Mesenchymal stem cell (in vitro differentiated cells and primary cell): Measurements from ENCODE around the gene SLC8A1.

Experiments
- DNase-seq: peaks from one replicate; pipeline ENCODE4 v3.0.0-alpha.2; 2013
- H2AFZ ChIP-seq: one replicate; pipeline ENCODE4 v1.6.1; 2013; ENCODE audit warnings: low read depth, mild to moderate bottlenecking, control low read depth, inconsistent platforms, low read length, moderate library complexity
- H2AK5ac ChIP-seq: 2 replicates; pipeline ENCODE4 v1.6.1; 2013; ENCODE audit warnings: low read length, moderate library complexity, mild to moderate bottlenecking, inconsistent platforms; ENCODE audit not compliant: severe bottlenecking
- H2BK120ac ChIP-seq: one replicate; pipeline ENCODE4 v1.6.1; 2013; ENCODE audit warnings: low read depth, mild to moderate bottlenecking, inconsistent platforms, low read length, moderate library complexity
- H2BK12ac ChIP-seq, 2 experiments: one replicate each; pipeline ENCODE4 v1.6.1; 2013; ENCODE audit warnings: inconsistent platforms in 2 of 2, low read length in 2 of 2, mild to moderate bottlenecking in 2 of 2, moderate library complexity in 2 of 2, control low read depth in 1 of 2
- H2BK15ac ChIP-seq: one replicate; pipeline ENCODE4 v1.6.1; 2013; ENCODE audit warnings: mild to moderate bottlenecking, low read depth, inconsistent platforms; ENCODE audit not compliant: poor library complexity, severe bottlenecking
- H2BK5ac ChIP-seq: 2 replicates; pipeline ENCODE4 v1.6.1; 2013; ENCODE audit warnings: low read depth, mild to moderate bottlenecking, low read length, control low read depth, inconsistent platforms; ENCODE audit not compliant: poor library complexity, severe bottlenecking
- H3K14ac ChIP-seq, 2 experiments: one replicate each; pipeline ENCODE4 v1.6.1; 2013; ENCODE audit warnings: inconsistent platforms in 2 of 2, low read length in 2 of 2, control low read depth in 1 of 2, mild to moderate bottlenecking in 1 of 2, moderate library complexity in 1 of 2
- H3K18ac ChIP-seq, 2 experiments: one replicate each; pipeline ENCODE4 v1.6.1; 2013; ENCODE audit warnings: inconsistent platforms in 2 of 2, low read length in 2 of 2, control low read depth in 1 of 2, low read depth in 1 of 2, mild to moderate bottlenecking in 1 of 2
- H3K23ac ChIP-seq, 2 experiments: one replicate each; pipeline ENCODE4 v1.6.1; 2013; ENCODE audit warnings: inconsistent platforms in 2 of 2, low read length in 2 of 2, mild to moderate bottlenecking in 2 of 2, moderate library complexity in 2 of 2, control low read depth in 1 of 2
- H3K27ac ChIP-seq: 2 replicates; pipeline ENCODE4 v1.5.1; 2013; ENCODE audit warnings: mild to moderate bottlenecking, moderate library complexity, low read length, control low read depth, inconsistent platforms; ENCODE audit not compliant: poor library complexity, severe bottlenecking
- H3K27me3 ChIP-seq, 2 experiments: 2 replicates each; pipeline versions ENCODE4 v1.6.1 to v1.7.0; 2013; ENCODE audit warnings: low read length in 2 of 2, mild to moderate bottlenecking in 2 of 2, moderate library complexity in 2 of 2, control low read depth in 1 of 2, inconsistent platforms in 1 of 2; ENCODE audit not compliant: control insufficient read depth in 1 of 2, insufficient read depth in 1 of 2
- H3K36me3 ChIP-seq, 2 experiments: 2 replicates each; pipeline versions ENCODE4 v1.6.1 to v1.7.0; 2013; ENCODE audit warnings: low read length in 2 of 2, control low read depth in 1 of 2, inconsistent platforms in 1 of 2, low read depth in 1 of 2, mild to moderate bottlenecking in 1 of 2; ENCODE audit not compliant: insufficient read depth in 2 of 2, control insufficient read depth in 1 of 2
- H3K4ac ChIP-seq, 2 experiments: one replicate each; pipeline ENCODE4 v1.6.1; 2013; ENCODE audit warnings: inconsistent platforms in 2 of 2, low read length in 2 of 2, mild to moderate bottlenecking in 2 of 2, moderate library complexity in 2 of 2, control low read depth in 1 of 2, low read depth in 1 of 2
- H3K4me1 ChIP-seq: 2 replicates; pipeline ENCODE4 v1.6.1; 2013; ENCODE audit warnings: low read depth, low read length, control low read depth; ENCODE audit not compliant: control insufficient read depth, insufficient read depth
- H3K4me2 ChIP-seq: 2 replicates; pipeline ENCODE4 v1.6.1; 2013; ENCODE audit warnings: low read length, mild to moderate bottlenecking, inconsistent platforms; ENCODE audit not compliant: poor library complexity, severe bottlenecking
- H3K4me3 ChIP-seq, 2 experiments: 2 replicates each; pipeline versions ENCODE4 v1.5.1 to v1.7.0; 2013; ENCODE audit warnings: low read length in 2 of 2, mild to moderate bottlenecking in 2 of 2, control low read depth in 1 of 2, low read depth in 1 of 2; ENCODE audit not compliant: insufficient read depth in 1 of 2
- H3K79me1 ChIP-seq: replicated peaks from 2 replicates; pipeline ENCODE4 v1.6.1; 2013; ENCODE audit warnings: mild to moderate bottlenecking, control low read depth, low read length, inconsistent platforms; ENCODE audit not compliant: poor library complexity, severe bottlenecking
- H3K9ac ChIP-seq: 2 replicates; pipeline ENCODE4 v1.7.0; 2013; ENCODE audit warnings: mild to moderate bottlenecking, low read length, moderate library complexity
- H3K9me3 ChIP-seq: 2 replicates; pipeline ENCODE4 v1.7.0; 2013; ENCODE audit warnings: mild to moderate bottlenecking, low read length; ENCODE audit not compliant: control insufficient read depth
- H4K8ac ChIP-seq: one replicate; pipeline ENCODE4 v1.6.1; 2013; ENCODE audit warnings: inconsistent platforms, mild to moderate bottlenecking, low read length, moderate library complexity
- H4K91ac ChIP-seq: one replicate; pipeline ENCODE4 v1.6.1; 2013; ENCODE audit warnings: mild to moderate bottlenecking, low read length, inconsistent platforms
- WGBS: methylation state at CpG from one replicate; pipeline ENCODE4 v1.1.7; 2013; ENCODE audit warnings: mixed read lengths; 5-methylcytosine and 5-hydroxymethylcytosine counted together

SLC8A1 gene

GRCh38 chr2:40268566-40268965 lies 183.3 kb downstream of the SLC8A1 start:
- Histone ChIP-seq H3K4me1 (peaks cover 6% of the 10 kb centered on the region), H3K9ac (no peak overlapping the region), H3K23ac (no peak overlapping the region), H4K91ac (no peak overlapping the region), H2BK120ac (no peak overlapping the region), H2AK5ac (peak overlapping the region; percentile 92), H3K9me3 (no peaks in the 10 kb centered on the region), H3K27ac (no peak overlapping the region), H3K4ac (no peak overlapping the region), H3K36me3 (no peaks in the 10 kb centered on the region), H3K14ac (no peak overlapping the region), H3K4me3 (no peak overlapping the region), H3K18ac (no peak overlapping the region), H3K27me3 (no peaks in the 10 kb centered on the region), H2BK15ac (no peak overlapping the region), H2BK5ac (no peak overlapping the region), H4K8ac (no peak overlapping the region), H3K79me1 (no peaks in the 10 kb centered on the region), H2AFZ (no peak overlapping the region), H2BK12ac (no peak overlapping the region), H3K4me2 (no peak overlapping the region)
- DNase-seq = no peak
- 93% methylated on average over 2 of the region's 2 CpGs for WGBS

- H2AK5ac ChIP-seq = no peak overlapping the region
- H2BK15ac ChIP-seq = no peak overlapping the region
- no peaks in the 10 kb centered on the region for H3K27me3 ChIP-seq
- H3K14ac ChIP-seq = no peak overlapping the region
- H3K9ac ChIP-seq = no peak overlapping the region
- H2AFZ ChIP-seq = no peak overlapping the region
- H2BK5ac ChIP-seq = no peak overlapping the region
- H4K8ac ChIP-seq = no peak overlapping the region
- H3K23ac ChIP-seq = no peak overlapping the region
- no peak overlapping the region for H3K4me2 ChIP-seq
- H4K91ac ChIP-seq = no peak overlapping the region
- WGBS = 100% methylated on average over 1 of the region's 1 CpG
- no peak for DNase-seq
- no peak overlapping the region for H2BK120ac ChIP-seq
- no peak overlapping the region for H2BK12ac ChIP-seq
- no peak overlapping the region for H3K4me3 ChIP-seq
- H3K9me3 ChIP-seq = no peaks in the 10 kb centered on the region
- no peak overlapping the region for H3K4ac ChIP-seq
- H3K36me3 ChIP-seq = no peaks in the 10 kb centered on the region
- no peak overlapping the region for H3K27ac ChIP-seq
- H3K79me1 ChIP-seq = peaks cover 3% of the 10 kb centered on the region
- H3K18ac ChIP-seq = no peak overlapping the region
- peaks cover 4% of the 10 kb centered on the region for H3K4me1 ChIP-seq
Measured at GRCh38 chr2:40266201-40266600, 185.7 kb downstream of the SLC8A1 start.

GRCh38 chr2:40265602-40266001 lies 186.3 kb downstream of the SLC8A1 start:
- DNase-seq = no peak
- no peak overlapping the region for H2AK5ac ChIP-seq
- no peak overlapping the region for H4K8ac ChIP-seq
- no peak overlapping the region for H2BK12ac ChIP-seq
- no peak overlapping the region for H3K18ac ChIP-seq
- H3K79me1 ChIP-seq = peaks cover 3% of the 10 kb centered on the region
- no peak overlapping the region for H3K23ac ChIP-seq
- H2BK15ac ChIP-seq = no peak overlapping the region
- no peak overlapping the region for H4K91ac ChIP-seq
- no peak overlapping the region for H3K27ac ChIP-seq
- H3K4me2 ChIP-seq = no peak overlapping the region
- H2BK5ac ChIP-seq = no peak overlapping the region
- no peak overlapping the region for H3K4ac ChIP-seq
- H3K9me3 ChIP-seq = no peaks in the 10 kb centered on the region
- no peak overlapping the region for H3K4me3 ChIP-seq
- no peak overlapping the region for H3K9ac ChIP-seq
- no peak overlapping the region for H3K14ac ChIP-seq
- no peaks in the 10 kb centered on the region for H3K27me3 ChIP-seq
- H3K36me3 ChIP-seq = no peaks in the 10 kb centered on the region
- H3K4me1 ChIP-seq = peaks cover 2% of the 10 kb centered on the region
- H2AFZ ChIP-seq = no peak overlapping the region
- no peak overlapping the region for H2BK120ac ChIP-seq

GRCh38 chr2:40261042-40261441 lies 190.8 kb downstream of the SLC8A1 start:
- H2AK5ac ChIP-seq = no peak overlapping the region
- no peak for DNase-seq
- no peak overlapping the region for H3K4me2 ChIP-seq
- H3K14ac ChIP-seq = no peak overlapping the region
- WGBS = 89% methylated on average over 2 of the region's 2 CpGs
- no peak overlapping the region for H2BK12ac ChIP-seq
- no peaks in the 10 kb centered on the region for H3K36me3 ChIP-seq
- no peak overlapping the region for H3K4ac ChIP-seq
- no peaks in the 10 kb centered on the region for H3K27me3 ChIP-seq
- no peak overlapping the region for H3K27ac ChIP-seq
- no peak overlapping the region for H3K4me3 ChIP-seq
- no peak overlapping the region for H4K8ac ChIP-seq
- H3K9me3 ChIP-seq = no peaks in the 10 kb centered on the region
- no peak overlapping the region for H2BK15ac ChIP-seq
- peaks cover 8% of the 10 kb centered on the region for H3K79me1 ChIP-seq
- no peak overlapping the region for H4K91ac ChIP-seq
- H2BK5ac ChIP-seq = no peak overlapping the region
- H3K4me1 ChIP-seq = no peaks in the 10 kb centered on the region
- no peak overlapping the region for H2BK120ac ChIP-seq
- H3K18ac ChIP-seq = no peak overlapping the region
- no peak overlapping the region for H3K23ac ChIP-seq
- H3K9ac ChIP-seq = no peak overlapping the region
- H2AFZ ChIP-seq = no peak overlapping the region
